Measurements from ENCODE around the gene PDE7B.

DNA sequence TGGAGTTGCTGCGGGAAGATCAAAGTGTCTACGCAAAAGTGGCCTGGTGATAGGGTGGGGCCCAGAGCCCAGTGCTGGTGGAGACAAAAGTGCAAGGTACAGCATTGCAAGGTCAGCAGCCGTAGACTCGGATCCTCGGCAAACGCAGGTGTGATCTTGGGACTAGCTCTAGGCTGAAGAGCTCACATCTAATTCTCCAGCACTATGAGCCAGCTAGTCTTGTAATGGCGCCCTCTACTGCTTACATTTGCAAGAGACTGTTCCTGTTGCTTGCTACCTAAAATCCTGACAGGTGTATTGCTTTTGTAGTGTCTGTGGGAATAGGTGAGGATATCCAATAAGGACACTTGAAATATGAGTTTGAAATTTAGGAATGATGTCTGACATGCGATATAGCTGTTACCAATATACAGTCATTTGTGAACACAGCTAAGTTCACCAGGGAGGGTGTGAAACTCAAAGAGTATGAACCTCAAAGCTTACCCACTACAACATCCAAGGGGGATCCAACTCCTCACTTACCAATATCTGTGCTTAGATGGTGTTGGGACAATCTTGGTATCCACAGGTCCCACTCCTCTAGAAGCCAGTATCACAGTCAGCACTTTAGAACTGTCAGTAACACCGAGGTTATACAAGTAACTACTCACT lies 58.4 kb downstream of the PDE7B start:
- TF ChIP-seq, protein P1, sequence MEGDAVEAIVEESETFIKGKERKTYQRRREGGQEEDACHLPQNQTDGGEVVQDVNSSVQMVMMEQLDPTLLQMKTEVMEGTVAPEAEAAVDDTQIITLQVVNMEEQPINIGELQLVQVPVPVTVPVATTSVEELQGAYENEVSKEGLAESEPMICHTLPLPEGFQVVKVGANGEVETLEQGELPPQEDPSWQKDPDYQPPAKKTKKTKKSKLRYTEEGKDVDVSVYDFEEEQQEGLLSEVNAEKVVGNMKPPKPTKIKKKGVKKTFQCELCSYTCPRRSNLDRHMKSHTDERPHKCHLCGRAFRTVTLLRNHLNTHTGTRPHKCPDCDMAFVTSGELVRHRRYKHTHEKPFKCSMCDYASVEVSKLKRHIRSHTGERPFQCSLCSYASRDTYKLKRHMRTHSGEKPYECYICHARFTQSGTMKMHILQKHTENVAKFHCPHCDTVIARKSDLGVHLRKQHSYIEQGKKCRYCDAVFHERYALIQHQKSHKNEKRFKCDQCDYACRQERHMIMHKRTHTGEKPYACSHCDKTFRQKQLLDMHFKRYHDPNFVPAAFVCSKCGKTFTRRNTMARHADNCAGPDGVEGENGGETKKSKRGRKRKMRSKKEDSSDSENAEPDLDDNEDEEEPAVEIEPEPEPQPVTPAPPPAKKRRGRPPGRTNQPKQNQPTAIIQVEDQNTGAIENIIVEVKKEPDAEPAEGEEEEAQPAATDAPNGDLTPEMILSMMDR (IDR thresholded peaks at IDR 0.05; ENCODE audit: low read depth, low read length, missing input control): peak; percentile 70
- TF ChIP-seq EGR1 (IDR thresholded peaks at IDR 0.05; ENCODE audit: low read depth in 2 of 2): no peak
- no peak for TF ChIP-seq HNF4G (IDR thresholded peaks at IDR 0.05)
